GM19238 (cell line): ENCODE results near the gene HIVEP3.

ENCODE experiments used
- DNase-seq: peaks from one replicate; pipeline ENCODE4 v3.0.0; 2011; ENCODE audit warnings: low spot score; ENCODE audit not compliant: insufficient read length

HIVEP3 gene

GRCh38 chr1:41813755-41814745, 104.7 kb downstream of the HIVEP3 start:
- DNase-seq = no peak

DNA sequence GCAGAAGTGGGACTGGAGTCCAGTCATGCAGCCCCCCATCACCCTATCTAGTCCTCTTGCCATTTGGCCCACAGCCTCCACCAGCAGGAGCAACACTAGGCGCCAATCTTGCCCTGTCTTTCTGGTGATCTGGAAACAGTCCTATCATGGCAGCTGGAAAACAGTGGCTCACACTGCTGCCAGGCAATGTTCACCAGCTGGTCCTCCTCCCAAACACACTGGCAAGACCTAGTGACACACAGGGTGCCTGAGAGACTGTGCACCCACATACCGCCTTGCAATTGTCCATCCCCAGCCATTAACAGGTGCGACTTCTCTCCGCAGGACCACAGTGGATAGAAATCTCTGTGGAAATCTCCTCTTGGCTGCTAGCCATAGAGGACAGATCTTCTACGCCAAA, 105.5 kb downstream of the HIVEP3 start:
- DNase-seq = no peak

GRCh38 chr1:41812453-41812852, 106.3 kb downstream of the HIVEP3 start:
- no peak for DNase-seq

- DNase-seq = peak; percentile 37
These were observed 106.7 kb downstream of the HIVEP3 start for GRCh38 chr1:41812051-41812450.

GRCh38 chr1:41811051-41811795, 107.5 kb downstream of the HIVEP3 start:
- DNase-seq = no peak

GRCh38 chr1:41810446-41810845, 108.3 kb downstream of the HIVEP3 start:
- no peak for DNase-seq

GRCh38 chr1:41809692-41810091, 109.0 kb downstream of the HIVEP3 start:
- DNase-seq = no peak

DNA sequence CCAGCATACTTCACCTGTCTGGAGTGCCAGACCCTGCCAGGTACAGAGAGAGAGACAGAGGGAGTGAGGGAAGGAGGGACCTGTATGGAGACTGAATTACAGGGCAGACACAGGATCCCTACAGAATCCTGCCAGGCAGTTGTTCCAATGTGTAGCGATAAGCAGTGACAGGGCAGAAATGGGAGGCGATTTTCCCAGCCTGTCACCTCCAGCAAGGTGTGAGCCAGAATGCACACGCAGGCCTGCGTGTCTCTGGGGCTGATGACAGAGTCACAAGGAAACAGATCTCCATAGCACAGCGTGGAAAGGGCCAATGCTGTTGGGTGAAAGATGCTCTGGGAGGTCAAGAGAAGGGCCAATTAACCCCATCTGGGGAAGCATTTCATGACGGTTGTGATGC, 111.3 kb downstream of the HIVEP3 start:
- no peak for DNase-seq

- DNase-seq = no peak
These were observed 112.1 kb downstream of the HIVEP3 start for GRCh38 chr1:41806472-41807155.

- DNase-seq = no peak
These were observed 112.8 kb downstream of the HIVEP3 start for GRCh38 chr1:41805771-41806471.

GRCh38 chr1:41804176-41804575, 114.5 kb downstream of the HIVEP3 start:
- DNase-seq = no peak

GRCh38 chr1:41803656-41804055, 115.1 kb downstream of the HIVEP3 start:
- DNase-seq = no peak

DNA sequence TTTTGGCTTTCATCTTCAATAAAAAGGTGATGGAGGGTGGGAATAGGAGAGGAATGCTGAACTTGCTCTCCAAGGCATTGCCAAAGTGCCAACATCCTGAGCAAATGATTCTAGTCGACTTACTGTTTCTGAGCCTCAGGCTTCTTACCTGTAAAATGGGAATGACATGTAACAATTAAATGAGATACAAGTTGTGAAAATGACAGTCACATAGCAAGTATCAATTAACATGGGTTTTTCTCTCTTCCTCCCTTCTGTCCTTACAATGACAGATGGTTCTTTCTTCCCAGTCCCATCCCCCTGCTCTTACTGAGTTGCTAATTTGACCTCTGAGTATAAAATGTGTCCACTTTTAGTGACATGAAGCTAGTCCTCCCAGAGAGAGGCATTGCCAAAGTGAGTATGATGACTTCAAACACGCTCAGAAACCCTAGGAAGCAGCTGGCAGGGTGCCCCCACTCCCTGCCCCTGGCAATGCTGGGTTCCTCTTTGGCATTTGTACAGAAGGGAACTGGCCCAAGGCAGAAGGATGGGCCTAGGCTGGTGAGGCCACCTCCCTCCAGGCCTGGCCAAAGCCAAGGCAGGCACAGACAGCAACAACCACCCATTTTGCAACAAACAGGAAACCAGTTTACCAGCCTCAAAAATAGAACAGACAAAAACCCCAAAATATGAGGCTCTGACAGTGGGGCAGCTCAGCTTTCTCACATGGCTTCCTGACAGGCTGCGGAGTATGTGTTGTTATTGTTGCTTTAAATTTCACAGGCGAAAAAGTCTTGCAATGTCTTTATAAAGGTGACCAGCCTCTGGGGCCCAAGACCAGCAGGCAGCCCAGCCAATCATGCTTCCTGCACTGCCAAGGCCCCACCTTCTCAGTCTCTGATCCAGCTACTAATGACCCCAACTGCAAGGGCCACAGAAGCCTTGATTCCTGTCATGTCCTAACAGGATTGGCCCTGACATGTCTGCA, 115.9 kb downstream of the HIVEP3 start:
- no peak for DNase-seq

- DNase-seq = no peak
These were observed 118.4 kb downstream of the HIVEP3 start for GRCh38 chr1:41800311-41800829.

- DNase-seq = no peak
These were observed 119.0 kb downstream of the HIVEP3 start for GRCh38 chr1:41799723-41800122.

GRCh38 chr1:41799205-41799604, 119.5 kb downstream of the HIVEP3 start:
- no peak for DNase-seq

DNA sequence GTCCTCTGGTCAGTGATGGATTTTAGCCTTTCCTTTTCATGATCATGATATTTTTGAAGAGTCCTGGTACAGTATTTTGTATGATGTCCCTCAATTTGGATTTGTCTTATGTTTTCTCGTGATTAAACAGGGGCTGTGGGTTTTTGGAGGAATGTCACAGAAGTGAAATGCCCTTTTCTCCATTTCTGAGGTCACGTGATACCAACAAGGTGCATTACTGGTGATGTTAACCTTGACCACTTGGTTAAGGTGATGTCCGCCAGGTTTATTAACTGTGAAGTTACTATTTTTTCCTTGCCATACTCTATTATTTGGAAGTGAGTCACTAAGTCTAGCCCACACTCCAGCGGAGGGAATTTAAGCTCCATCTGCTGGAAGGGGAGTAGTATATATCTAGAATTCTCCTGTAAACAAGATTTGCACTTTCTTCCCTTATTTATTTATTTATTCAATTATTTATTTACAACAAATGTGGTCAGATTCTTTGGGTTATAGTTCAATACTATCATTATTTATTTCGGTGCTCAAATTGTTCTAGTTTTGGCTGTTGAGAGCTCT, 123.4 kb downstream of the HIVEP3 start:
- no peak for DNase-seq

DNA sequence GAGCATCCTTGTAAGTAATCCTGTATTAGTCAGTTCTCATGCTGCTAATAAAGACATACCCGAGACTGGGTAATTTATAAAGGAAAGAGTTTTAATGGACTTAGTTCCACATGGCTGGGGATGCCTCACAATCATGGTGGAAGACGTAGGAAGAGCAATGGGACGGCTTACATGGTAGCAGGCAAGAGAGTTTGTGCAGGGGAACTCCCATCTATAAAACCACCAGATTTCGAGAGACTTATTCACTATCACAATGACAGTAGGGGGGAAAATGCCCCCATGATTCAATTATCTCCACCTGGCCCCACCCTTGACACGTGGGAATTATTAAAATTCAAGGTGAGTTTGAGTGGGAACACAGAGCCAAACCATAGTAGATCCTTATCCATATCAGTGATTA, 124.7 kb downstream of the HIVEP3 start:
- no peak for DNase-seq

GRCh38 chr1:41792485-41792770, 126.3 kb downstream of the HIVEP3 start:
- DNase-seq = no peak
